ENCODE measurements around the gene CEP112.

CEP112 gene

GRCh38 chr17:65660078-65660477, 531.9 kb downstream of the CEP112 start:
- DNase-seq (ENCODE audit: low read depth, low spot score): no peak

- DNase-seq (ENCODE audit: low read depth, low spot score): no peak
Measured at GRCh38 chr17:65659512-65659911, 532.4 kb downstream of the CEP112 start.

- DNase-seq (ENCODE audit: low read depth, low spot score): no peak
Measured at GRCh38 chr17:65657251-65657828, 534.6 kb downstream of the CEP112 start.

GRCh38 chr17:65656390-65657250, 535.3 kb downstream of the CEP112 start:
- DNase-seq (ENCODE audit: low read depth, low spot score): no peak

GRCh38 chr17:65655706-65656105, 536.2 kb downstream of the CEP112 start:
- DNase-seq (ENCODE audit: low read depth, low spot score): no peak

- no peak for DNase-seq (ENCODE audit: low read depth, low spot score)
Measured at GRCh38 chr17:65644545-65644944, 547.4 kb downstream of the CEP112 start.

GRCh38 chr17:65638221-65638975, 553.5 kb downstream of the CEP112 start:
- DNase-seq (ENCODE audit: low read depth, low spot score): peak; percentile 55

GRCh38 chr17:65637786-65638185, 554.1 kb downstream of the CEP112 start:
- DNase-seq (ENCODE audit: low read depth, low spot score): no peak

- no peak for DNase-seq (ENCODE audit: low read depth, low spot score)
Measured at GRCh38 chr17:65634533-65634932, 557.4 kb downstream of the CEP112 start.

GRCh38 chr17:65633988-65634387, 557.9 kb downstream of the CEP112 start:
- DNase-seq (ENCODE audit: low read depth, low spot score): no peak

GRCh38 chr17:65633146-65633881, 558.6 kb downstream of the CEP112 start:
- no peak for DNase-seq (ENCODE audit: low read depth, low spot score)

GRCh38 chr17:65630502-65630901, 561.4 kb downstream of the CEP112 start:
- no peak for DNase-seq (ENCODE audit: low read depth, low spot score)

- peak; percentile 32 for DNase-seq (ENCODE audit: low read depth, low spot score)
Measured at GRCh38 chr17:65629234-65629690, 562.7 kb downstream of the CEP112 start.

GRCh38 chr17:65628644-65629036, 563.3 kb downstream of the CEP112 start:
- no peak for DNase-seq (ENCODE audit: low read depth, low spot score)

- DNase-seq (ENCODE audit: low read depth, low spot score): peak; percentile 71
Measured at GRCh38 chr17:65627891-65628643, 563.9 kb downstream of the CEP112 start.

- no peak for DNase-seq (ENCODE audit: low read depth, low spot score)
Measured at GRCh38 chr17:65627108-65627507, 564.8 kb downstream of the CEP112 start.

GRCh38 chr17:65626451-65626850, 565.5 kb downstream of the CEP112 start:
- no peak for DNase-seq (ENCODE audit: low read depth, low spot score)

GRCh38 chr17:65618516-65618915, 573.4 kb downstream of the CEP112 start:
- no peak for DNase-seq (ENCODE audit: low read depth, low spot score)

GRCh38 chr17:65617496-65617895, 574.4 kb downstream of the CEP112 start:
- DNase-seq (ENCODE audit: low read depth, low spot score): no peak

- DNase-seq (ENCODE audit: low read depth, low spot score): no peak
Measured at GRCh38 chr17:65609749-65610148, 582.2 kb downstream of the CEP112 start.

GRCh38 chr17:65609286-65609685, 582.6 kb downstream of the CEP112 start:
- DNase-seq (ENCODE audit: low read depth, low spot score): no peak
